ENCODE measurements around the gene CELSR1. TPM values are rescaled to one million over a fixed set of nuclear protein-coding genes. Genes with fewer than 3 reads are reported as not detected.

The CELSR1 gene
- total RNA-seq, 1 donor from 2014 or later: 27.6 TPM

DNA sequence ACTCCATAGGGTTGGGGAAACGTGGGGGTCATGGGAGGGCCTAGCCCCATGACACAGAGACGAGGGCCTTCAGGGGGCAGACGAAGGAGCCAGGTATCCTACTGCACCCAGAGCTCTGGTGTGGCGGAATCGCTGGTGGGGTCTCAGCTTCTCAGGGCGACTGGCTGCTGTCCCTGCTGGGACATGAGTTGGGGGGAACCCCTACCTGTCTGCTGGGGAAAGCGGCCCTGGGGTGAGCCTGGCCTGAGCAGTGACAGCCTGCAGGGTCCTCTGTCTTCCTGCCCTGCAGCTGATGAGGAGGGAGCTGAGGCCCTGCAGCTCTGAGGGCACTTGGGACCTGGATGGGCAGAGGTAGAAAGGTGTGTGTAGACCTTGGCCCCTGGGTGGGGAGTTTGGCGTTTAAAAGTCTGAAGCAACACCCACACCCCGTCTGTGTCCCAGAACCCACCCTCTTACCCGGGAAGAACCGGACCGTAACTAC is 49.2 kb upstream of the CELSR1 start:
- H3K4me3 ChIP-seq (ENCODE audit: insufficient read depth, low read depth, low read length): no peak overlapping the region
- no peaks in the 10 kb centered on the region for H3K27me3 ChIP-seq (ENCODE audit: insufficient read depth, low read length)
- Mint-ChIP-seq H3K9me3 (ENCODE audit: unreplicated experiment) (no peaks in the 10 kb centered on the region), H3K36me3 (ENCODE audit: low read depth, unreplicated experiment) (peaks cover 4% of the 10 kb centered on the region), H3K4me3 (ENCODE audit: unreplicated experiment) (no peak overlapping the region), H3K27ac (ENCODE audit: unreplicated experiment) (no peak overlapping the region), H3K27me3 (ENCODE audit: low read depth, unreplicated experiment) (peaks cover 3% of the 10 kb centered on the region), H3K4me1 (ENCODE audit: low read depth, unreplicated experiment) (peaks cover 12% of the 10 kb centered on the region)
- FAIRE-seq (no peak), DNase-seq (ENCODE audit: low read depth) (no peak)
- H3K79me2 ChIP-seq (ENCODE audit: insufficient read depth, low read length): peaks cover 49% of the 10 kb centered on the region
- no peak overlapping the region for H3K9ac ChIP-seq (ENCODE audit: low read length)
- no peak for TF ChIP-seq EZH2 (IDR thresholded peaks at IDR 0.05; ENCODE audit: insufficient read depth, low read length)
- TF ChIP-seq, protein P1, sequence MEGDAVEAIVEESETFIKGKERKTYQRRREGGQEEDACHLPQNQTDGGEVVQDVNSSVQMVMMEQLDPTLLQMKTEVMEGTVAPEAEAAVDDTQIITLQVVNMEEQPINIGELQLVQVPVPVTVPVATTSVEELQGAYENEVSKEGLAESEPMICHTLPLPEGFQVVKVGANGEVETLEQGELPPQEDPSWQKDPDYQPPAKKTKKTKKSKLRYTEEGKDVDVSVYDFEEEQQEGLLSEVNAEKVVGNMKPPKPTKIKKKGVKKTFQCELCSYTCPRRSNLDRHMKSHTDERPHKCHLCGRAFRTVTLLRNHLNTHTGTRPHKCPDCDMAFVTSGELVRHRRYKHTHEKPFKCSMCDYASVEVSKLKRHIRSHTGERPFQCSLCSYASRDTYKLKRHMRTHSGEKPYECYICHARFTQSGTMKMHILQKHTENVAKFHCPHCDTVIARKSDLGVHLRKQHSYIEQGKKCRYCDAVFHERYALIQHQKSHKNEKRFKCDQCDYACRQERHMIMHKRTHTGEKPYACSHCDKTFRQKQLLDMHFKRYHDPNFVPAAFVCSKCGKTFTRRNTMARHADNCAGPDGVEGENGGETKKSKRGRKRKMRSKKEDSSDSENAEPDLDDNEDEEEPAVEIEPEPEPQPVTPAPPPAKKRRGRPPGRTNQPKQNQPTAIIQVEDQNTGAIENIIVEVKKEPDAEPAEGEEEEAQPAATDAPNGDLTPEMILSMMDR (IDR thresholded peaks at IDR 0.05; ENCODE audit: insufficient read depth, low read depth, low read length): no peak
- H4K20me1 ChIP-seq (ENCODE audit: insufficient read depth, low read length): peaks cover 74% of the 10 kb centered on the region
- no peaks in the 10 kb centered on the region for H3K36me3 ChIP-seq (ENCODE audit: insufficient read depth, low read length)
- no peak overlapping the region for H3K27ac ChIP-seq (ENCODE audit: low read depth, low read length)
- no peak overlapping the region for H3K4me2 ChIP-seq (ENCODE audit: low read length)
- peaks cover 9% of the 10 kb centered on the region for H3K4me1 ChIP-seq (ENCODE audit: insufficient read depth, low read length)
- H2AFZ ChIP-seq (ENCODE audit: low read depth, low read length): no peak overlapping the region
- H3K9me3 ChIP-seq (ENCODE audit: insufficient read depth, low read depth, low read length): no peaks in the 10 kb centered on the region

DNA sequence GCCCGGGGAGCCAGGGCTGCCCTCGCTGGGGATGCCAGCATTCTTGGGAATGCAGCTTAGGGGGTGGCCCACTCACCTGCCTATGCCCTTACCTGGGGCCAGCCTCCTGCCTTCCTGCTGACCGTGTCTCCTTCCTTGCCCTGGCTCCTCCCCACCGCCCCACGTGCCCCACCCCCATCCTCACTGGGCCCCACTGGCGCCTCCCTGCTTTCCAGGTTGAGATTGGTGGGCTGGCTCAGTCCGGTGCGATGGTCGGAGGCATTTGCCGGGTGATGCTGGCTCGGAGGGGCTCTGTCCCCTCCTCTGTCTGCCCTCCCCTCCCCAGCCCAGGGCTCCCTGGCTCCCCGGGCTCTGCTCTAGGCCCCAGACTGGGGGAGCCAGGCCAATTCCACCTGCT is 48.7 kb upstream of the CELSR1 start:
- no peak for TF ChIP-seq EZH2 (IDR thresholded peaks at IDR 0.05; ENCODE audit: insufficient read depth, low read length)
- TF ChIP-seq, protein P1 (IDR thresholded peaks at IDR 0.05; ENCODE audit: insufficient read depth, low read depth, low read length): no peak
- Mint-ChIP-seq H3K9me3 (ENCODE audit: unreplicated experiment) (no peaks in the 10 kb centered on the region), H3K4me1 (ENCODE audit: low read depth, unreplicated experiment) (peaks cover 12% of the 10 kb centered on the region), H3K36me3 (ENCODE audit: low read depth, unreplicated experiment) (peaks cover 4% of the 10 kb centered on the region), H3K27me3 (ENCODE audit: low read depth, unreplicated experiment) (peaks cover 3% of the 10 kb centered on the region), H3K4me3 (ENCODE audit: unreplicated experiment) (no peak overlapping the region), H3K27ac (ENCODE audit: unreplicated experiment) (no peak overlapping the region)
- Histone ChIP-seq H3K27ac (ENCODE audit: low read depth, low read length) (no peak overlapping the region), H3K9ac (ENCODE audit: low read length) (no peak overlapping the region), H3K4me1 (ENCODE audit: insufficient read depth, low read length) (peaks cover 9% of the 10 kb centered on the region), H3K27me3 (ENCODE audit: insufficient read depth, low read length) (no peaks in the 10 kb centered on the region), H3K79me2 (ENCODE audit: insufficient read depth, low read length) (peaks cover 53% of the 10 kb centered on the region), H3K9me3 (ENCODE audit: insufficient read depth, low read depth, low read length) (no peaks in the 10 kb centered on the region), H3K36me3 (ENCODE audit: insufficient read depth, low read length) (no peaks in the 10 kb centered on the region), H2AFZ (ENCODE audit: low read depth, low read length) (no peak overlapping the region), H3K4me2 (ENCODE audit: low read length) (no peak overlapping the region), H3K4me3 (ENCODE audit: insufficient read depth, low read depth, low read length) (no peak overlapping the region), H4K20me1 (ENCODE audit: insufficient read depth, low read length) (peaks cover 78% of the 10 kb centered on the region)
- FAIRE-seq (no peak), DNase-seq (ENCODE audit: low read depth) (no peak)

DNA sequence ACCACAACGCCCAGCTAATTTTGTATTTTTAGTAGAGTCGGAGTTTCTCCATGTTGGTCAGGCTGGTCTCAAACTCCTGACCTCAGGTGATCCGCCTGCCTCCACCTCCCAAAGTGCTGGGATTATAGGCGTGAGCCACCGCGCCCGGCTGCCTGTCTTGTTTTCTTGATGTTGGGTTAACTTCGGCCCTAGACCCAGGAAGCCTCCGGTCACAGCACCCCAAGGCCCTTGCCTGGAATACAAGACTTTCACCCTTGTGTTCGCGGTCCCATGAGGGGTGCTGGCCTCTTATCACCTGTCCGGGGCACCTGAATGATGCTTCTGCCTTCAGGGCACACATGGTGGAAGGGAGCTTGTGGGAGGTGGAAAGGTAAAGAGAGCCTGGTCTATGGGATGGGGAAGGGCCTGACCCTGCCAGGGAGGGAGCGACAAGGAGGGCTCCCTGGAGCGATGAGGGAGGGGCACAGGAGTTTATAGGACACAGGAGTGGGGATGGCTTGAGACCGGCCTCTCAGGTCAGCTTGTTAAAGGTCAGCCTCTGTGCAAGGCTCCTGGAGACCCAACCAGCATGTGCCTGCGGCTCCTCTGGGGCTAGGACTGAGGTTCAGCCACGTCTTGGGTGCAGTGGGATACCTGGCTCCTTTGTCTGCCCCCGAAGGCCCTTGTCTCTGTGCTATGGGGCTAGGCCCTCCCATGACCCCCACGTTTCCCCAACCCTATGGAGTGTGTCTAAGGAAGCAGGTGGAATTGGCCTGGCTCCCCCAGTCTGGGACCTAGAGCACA is 48.1 kb upstream of the CELSR1 start:
- no peak overlapping the region for H3K4me2 ChIP-seq (ENCODE audit: low read length)
- Mint-ChIP-seq H3K4me3 (ENCODE audit: unreplicated experiment) (no peak overlapping the region), H3K36me3 (ENCODE audit: low read depth, unreplicated experiment) (peaks cover 4% of the 10 kb centered on the region), H3K27me3 (ENCODE audit: low read depth, unreplicated experiment) (peaks cover 3% of the 10 kb centered on the region), H3K9me3 (ENCODE audit: unreplicated experiment) (no peaks in the 10 kb centered on the region), H3K4me1 (ENCODE audit: low read depth, unreplicated experiment) (peaks cover 12% of the 10 kb centered on the region), H3K27ac (ENCODE audit: unreplicated experiment) (no peak overlapping the region)
- H4K20me1 ChIP-seq (ENCODE audit: insufficient read depth, low read length): peaks cover 81% of the 10 kb centered on the region
- no peaks in the 10 kb centered on the region for H3K36me3 ChIP-seq (ENCODE audit: insufficient read depth, low read length)
- H3K4me3 ChIP-seq (ENCODE audit: insufficient read depth, low read depth, low read length): no peak overlapping the region
- H3K9ac ChIP-seq (ENCODE audit: low read length): no peak overlapping the region
- H3K27ac ChIP-seq (ENCODE audit: low read depth, low read length): no peak overlapping the region
- H2AFZ ChIP-seq (ENCODE audit: low read depth, low read length): no peak overlapping the region
- TF ChIP-seq, protein P1 (IDR thresholded peaks at IDR 0.05; ENCODE audit: insufficient read depth, low read depth, low read length): no peak
- no peak for TF ChIP-seq EZH2 (IDR thresholded peaks at IDR 0.05; ENCODE audit: insufficient read depth, low read length)
- no peaks in the 10 kb centered on the region for H3K27me3 ChIP-seq (ENCODE audit: insufficient read depth, low read length)
- FAIRE-seq (no peak), DNase-seq (ENCODE audit: low read depth) (no peak)
- no peaks in the 10 kb centered on the region for H3K9me3 ChIP-seq (ENCODE audit: insufficient read depth, low read depth, low read length)
- peaks cover 56% of the 10 kb centered on the region for H3K79me2 ChIP-seq (ENCODE audit: insufficient read depth, low read length)
- peaks cover 9% of the 10 kb centered on the region for H3K4me1 ChIP-seq (ENCODE audit: insufficient read depth, low read length)
